Measurements from ENCODE around the gene NIPAL1. TPM values are rescaled to one million over a fixed set of nuclear protein-coding genes. Genes with fewer than 3 reads are reported as not detected.

The NIPAL1 gene
- total RNA-seq, 1 experiment from 2014 or later, result 18.1 TPM

DNA sequence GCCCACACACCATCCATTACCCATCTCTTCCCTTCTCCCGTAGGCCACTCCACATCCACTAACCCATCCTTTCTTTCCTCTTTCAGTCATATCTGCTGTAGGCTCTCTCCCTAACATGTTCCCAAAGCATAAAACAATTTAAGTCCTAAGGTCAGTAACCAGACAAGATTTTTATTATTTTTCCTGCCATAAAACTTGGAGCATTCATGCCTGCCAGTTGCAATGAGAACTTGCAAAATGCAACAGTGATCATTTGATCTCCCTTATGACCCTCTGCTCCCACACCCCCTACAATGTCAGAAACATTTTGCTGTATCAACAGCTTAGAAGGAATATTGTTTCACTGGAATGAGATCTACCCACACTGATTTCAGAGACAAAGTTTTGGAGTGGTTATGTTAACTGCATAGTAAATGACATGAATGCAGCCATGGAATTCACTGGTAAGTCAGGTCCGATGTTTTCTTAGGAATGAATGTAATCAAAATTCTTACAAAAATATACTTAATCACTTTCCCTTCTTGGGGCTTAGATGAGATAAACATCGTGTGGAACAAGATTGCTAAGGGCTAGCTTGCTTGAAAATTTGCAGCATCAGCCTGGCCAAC lies 5.7 kb downstream of the NIPAL1 start:
- H3K27ac Mint-ChIP-seq (ENCODE audit: unreplicated experiment), result no peak overlapping the region

GRCh38 chr4:48024522-48024921 lies 8.0 kb downstream of the NIPAL1 start:
- Histone ChIP-seq H3K9me3 (0 out of 2 replicates have a peak, but pooled peaks cover 8% of the 10 kb centered on the region), H3K4me1 (peaks cover 12% of the 10 kb centered on the region; the same call in 1 of the 2 replicates), H3K27me3 (replicated peaks; ENCODE audit: control insufficient read depth, insufficient read depth, low read length) (no peaks in the 10 kb centered on the region), H3K36me3 (ENCODE audit: control insufficient read depth, insufficient read depth, low read length) (no peaks in the 10 kb centered on the region), H3K4me3 (ENCODE audit: low read depth, low read length) (no peak overlapping the region)
- peaks cover 22% of the 10 kb centered on the region for H3K4me1 Mint-ChIP-seq (ENCODE audit: low read depth, unreplicated experiment)
- TF ChIP-seq, protein P1, sequence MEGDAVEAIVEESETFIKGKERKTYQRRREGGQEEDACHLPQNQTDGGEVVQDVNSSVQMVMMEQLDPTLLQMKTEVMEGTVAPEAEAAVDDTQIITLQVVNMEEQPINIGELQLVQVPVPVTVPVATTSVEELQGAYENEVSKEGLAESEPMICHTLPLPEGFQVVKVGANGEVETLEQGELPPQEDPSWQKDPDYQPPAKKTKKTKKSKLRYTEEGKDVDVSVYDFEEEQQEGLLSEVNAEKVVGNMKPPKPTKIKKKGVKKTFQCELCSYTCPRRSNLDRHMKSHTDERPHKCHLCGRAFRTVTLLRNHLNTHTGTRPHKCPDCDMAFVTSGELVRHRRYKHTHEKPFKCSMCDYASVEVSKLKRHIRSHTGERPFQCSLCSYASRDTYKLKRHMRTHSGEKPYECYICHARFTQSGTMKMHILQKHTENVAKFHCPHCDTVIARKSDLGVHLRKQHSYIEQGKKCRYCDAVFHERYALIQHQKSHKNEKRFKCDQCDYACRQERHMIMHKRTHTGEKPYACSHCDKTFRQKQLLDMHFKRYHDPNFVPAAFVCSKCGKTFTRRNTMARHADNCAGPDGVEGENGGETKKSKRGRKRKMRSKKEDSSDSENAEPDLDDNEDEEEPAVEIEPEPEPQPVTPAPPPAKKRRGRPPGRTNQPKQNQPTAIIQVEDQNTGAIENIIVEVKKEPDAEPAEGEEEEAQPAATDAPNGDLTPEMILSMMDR (IDR thresholded peaks at IDR 0.05; ENCODE audit: insufficient read depth in 1 of 2, low read depth in 1 of 2, low read length in 1 of 2, severe bottlenecking in 1 of 2, unreplicated experiment in 1 of 2), result no peak
- intact Hi-C loops (cut with micrococcal nuclease; ENCODE audit: unreplicated experiment), result no loop called here
- no peaks in the 10 kb centered on the region for H3K9me3 Mint-ChIP-seq (ENCODE audit: unreplicated experiment)
- H3K27me3 Mint-ChIP-seq (ENCODE audit: insufficient read depth, unreplicated experiment), result no peaks in the 10 kb centered on the region
- ChIA-PET POLR2A (no interaction called here), CTCF (no interaction called here)
- no peak overlapping the region for H3K4me3 Mint-ChIP-seq (ENCODE audit: unreplicated experiment)
- DNase-seq, result no peak
- peaks cover 59% of the 10 kb centered on the region for H3K36me3 Mint-ChIP-seq (ENCODE audit: insufficient read depth, unreplicated experiment)
- no TSS peak for BruUV-seq (replicated peaks)
- H3K27ac Mint-ChIP-seq (ENCODE audit: unreplicated experiment), result peak overlapping the region; percentile 47

More for the DNA sequence above, 5.7 kb downstream of the NIPAL1 start:
- H3K27me3 ChIP-seq (replicated peaks; ENCODE audit: control insufficient read depth, insufficient read depth, low read length), result no peaks in the 10 kb centered on the region
- Mint-ChIP-seq H3K36me3 (ENCODE audit: insufficient read depth, unreplicated experiment) (peaks cover 40% of the 10 kb centered on the region), H3K4me3 (ENCODE audit: unreplicated experiment) (no peak overlapping the region), H3K9me3 (ENCODE audit: unreplicated experiment) (no peaks in the 10 kb centered on the region), H3K4me1 (ENCODE audit: low read depth, unreplicated experiment) (peaks cover 25% of the 10 kb centered on the region), H3K27me3 (ENCODE audit: insufficient read depth, unreplicated experiment) (no peaks in the 10 kb centered on the region)
- intact Hi-C loops (cut with micrococcal nuclease; ENCODE audit: unreplicated experiment), result no loop called here
- TF ChIP-seq, protein P1 (IDR thresholded peaks at IDR 0.05; ENCODE audit: insufficient read depth in 1 of 2, low read depth in 1 of 2, low read length in 1 of 2, severe bottlenecking in 1 of 2, unreplicated experiment in 1 of 2), result no peak
- H3K4me1 ChIP-seq, result peaks cover 22% of the 10 kb centered on the region
- BruUV-seq (replicated peaks), result no TSS peak
- no peaks in the 10 kb centered on the region for H3K36me3 ChIP-seq (ENCODE audit: control insufficient read depth, insufficient read depth, low read length)
- no peak for DNase-seq
- H3K4me3 ChIP-seq (ENCODE audit: low read depth, low read length), result no peak overlapping the region
- ChIA-PET CTCF (no interaction called here), POLR2A (no interaction called here)
- 0 out of 2 replicates have a peak, but pooled peaks cover under 1% of the 10 kb centered on the region for H3K9me3 ChIP-seq

- peaks cover 12% of the 10 kb centered on the region for H3K4me1 ChIP-seq
- H3K9me3 Mint-ChIP-seq (ENCODE audit: unreplicated experiment), result no peaks in the 10 kb centered on the region
- no peak for DNase-seq
- 0 out of 2 replicates have a peak, but pooled peaks cover 8% of the 10 kb centered on the region for H3K9me3 ChIP-seq
- H3K27me3 ChIP-seq (replicated peaks; ENCODE audit: control insufficient read depth, insufficient read depth, low read length), result no peaks in the 10 kb centered on the region
- H3K4me3 Mint-ChIP-seq (ENCODE audit: unreplicated experiment), result no peak overlapping the region
- peaks cover 17% of the 10 kb centered on the region for H3K4me1 Mint-ChIP-seq (ENCODE audit: low read depth, unreplicated experiment)
- CTCF ChIA-PET, result no interaction called here
- POLR2A ChIA-PET, result no interaction called here
- peak overlapping the region; percentile 47 for H3K27ac Mint-ChIP-seq (ENCODE audit: unreplicated experiment)
- peaks cover 54% of the 10 kb centered on the region for H3K36me3 Mint-ChIP-seq (ENCODE audit: insufficient read depth, unreplicated experiment)
- intact Hi-C loops (cut with micrococcal nuclease; ENCODE audit: unreplicated experiment), result no loop called here
- BruUV-seq (replicated peaks), result no TSS peak
- TF ChIP-seq, protein P1 (IDR thresholded peaks at IDR 0.05; ENCODE audit: insufficient read depth in 1 of 2, low read depth in 1 of 2, low read length in 1 of 2, severe bottlenecking in 1 of 2, unreplicated experiment in 1 of 2), result no peak
- H3K4me3 ChIP-seq (ENCODE audit: low read depth, low read length), result no peak overlapping the region
- H3K27me3 Mint-ChIP-seq (ENCODE audit: insufficient read depth, unreplicated experiment), result no peaks in the 10 kb centered on the region
- no peaks in the 10 kb centered on the region for H3K36me3 ChIP-seq (ENCODE audit: control insufficient read depth, insufficient read depth, low read length)
Observed at GRCh38 chr4:48025005-48025404, 8.4 kb downstream of the NIPAL1 start.
